Measurements from ENCODE around the gene RPP38. TPM values are rescaled to one million over a fixed set of nuclear protein-coding genes. Genes with fewer than 3 reads are reported as not detected.

Gene RPP38
- total RNA-seq, 1 experiment from 2014 or later, result 15.9 TPM

- H3K27me3 ChIP-seq (ENCODE audit: insufficient read depth, low read depth), result no peaks in the 10 kb centered on the region
- no peaks in the 10 kb centered on the region for H3F3A ChIP-seq (ENCODE audit: insufficient read depth, low read depth)
- intact Hi-C loops (cut with micrococcal nuclease; ENCODE audit: unreplicated experiment), result no loop called here
- H3K4me1 ChIP-seq (replicated peaks; ENCODE audit: insufficient read depth), result no peaks in the 10 kb centered on the region
- no peak overlapping the region for H2AFZ ChIP-seq
- no peaks in the 10 kb centered on the region for H3K36me3 ChIP-seq (ENCODE audit: low read depth)
- no peak overlapping the region for H3K4me2 ChIP-seq
- H3K27ac ChIP-seq, result no peak overlapping the region
- H3K4me3 ChIP-seq, result no peak overlapping the region
- H4K20me1 ChIP-seq (ENCODE audit: insufficient read depth), result no peaks in the 10 kb centered on the region
- no peaks in the 10 kb centered on the region for H3K9me2 ChIP-seq (ENCODE audit: insufficient read depth)
- DNase-seq, result peak in 1 of 2 experiments; percentile 46
- ChIA-PET CTCF (no interaction called here), POLR2A (ENCODE audit: unreplicated experiment) (no interaction called here)
- no peaks in the 10 kb centered on the region for H3K9me3 ChIP-seq (ENCODE audit: insufficient read depth, low read depth)
- TF ChIP-seq CTCF (conservative IDR thresholded peaks at IDR 0.05) (no peak), EZH2 (IDR thresholded peaks at IDR 0.05; ENCODE audit: low read depth) (no peak)
- BruUV-seq (replicated peaks), result no TSS peak
- no peaks in the 10 kb centered on the region for H3K79me2 ChIP-seq (ENCODE audit: low read depth)
Measured at GRCh38 chr10:15123749-15124184, 26.6 kb downstream of the RPP38 start.

GRCh38 chr10:15124190-15124589, 27.0 kb downstream of the RPP38 start:
- H4K20me1 ChIP-seq (ENCODE audit: insufficient read depth), result no peaks in the 10 kb centered on the region
- H3K4me1 ChIP-seq (replicated peaks; ENCODE audit: insufficient read depth), result no peaks in the 10 kb centered on the region
- H3K27me3 ChIP-seq (ENCODE audit: insufficient read depth, low read depth), result no peaks in the 10 kb centered on the region
- CTCF ChIA-PET, result no interaction called here
- no peak overlapping the region for H3K4me2 ChIP-seq
- H3K9me3 ChIP-seq (ENCODE audit: insufficient read depth, low read depth), result no peaks in the 10 kb centered on the region
- no peak overlapping the region for H3K4me3 ChIP-seq
- no TSS peak for BruUV-seq (replicated peaks)
- H3K27ac ChIP-seq, result no peak overlapping the region
- POLR2A ChIA-PET (ENCODE audit: unreplicated experiment), result no interaction called here
- intact Hi-C loops (cut with micrococcal nuclease; ENCODE audit: unreplicated experiment), result no loop called here
- no peaks in the 10 kb centered on the region for H3K36me3 ChIP-seq (ENCODE audit: low read depth)
- H2AFZ ChIP-seq, result no peak overlapping the region
- H3K79me2 ChIP-seq (ENCODE audit: low read depth), result no peaks in the 10 kb centered on the region
- no peaks in the 10 kb centered on the region for H3F3A ChIP-seq (ENCODE audit: insufficient read depth, low read depth)
- no peaks in the 10 kb centered on the region for H3K9me2 ChIP-seq (ENCODE audit: insufficient read depth)
- no peak for DNase-seq
- no peak for TF ChIP-seq CTCF (conservative IDR thresholded peaks at IDR 0.05)
- no peak for TF ChIP-seq EZH2 (IDR thresholded peaks at IDR 0.05; ENCODE audit: low read depth)

- no peaks in the 10 kb centered on the region for H3K79me2 ChIP-seq (ENCODE audit: low read depth)
- H4K20me1 ChIP-seq (ENCODE audit: insufficient read depth), result no peaks in the 10 kb centered on the region
- TF ChIP-seq EZH2 (IDR thresholded peaks at IDR 0.05; ENCODE audit: low read depth) (no peak), CTCF (conservative IDR thresholded peaks at IDR 0.05) (no peak)
- DNase-seq, result no peak
- H3K4me2 ChIP-seq, result no peak overlapping the region
- ChIA-PET POLR2A (ENCODE audit: unreplicated experiment) (no interaction called here), CTCF (no interaction called here)
- intact Hi-C loops (cut with micrococcal nuclease; ENCODE audit: unreplicated experiment), result no loop called here
- H3K27me3 ChIP-seq (ENCODE audit: insufficient read depth, low read depth), result no peaks in the 10 kb centered on the region
- no peak overlapping the region for H3K4me3 ChIP-seq
- H3K27ac ChIP-seq, result no peak overlapping the region
- no peak overlapping the region for H2AFZ ChIP-seq
- H3K9me3 ChIP-seq (ENCODE audit: insufficient read depth, low read depth), result no peaks in the 10 kb centered on the region
- H3F3A ChIP-seq (ENCODE audit: insufficient read depth, low read depth), result no peaks in the 10 kb centered on the region
- H3K9me2 ChIP-seq (ENCODE audit: insufficient read depth), result no peaks in the 10 kb centered on the region
- H3K4me1 ChIP-seq (replicated peaks; ENCODE audit: insufficient read depth), result no peaks in the 10 kb centered on the region
- BruUV-seq (replicated peaks), result no TSS peak
- H3K36me3 ChIP-seq (ENCODE audit: low read depth), result no peaks in the 10 kb centered on the region
Measured at GRCh38 chr10:15124908-15125307, 27.8 kb downstream of the RPP38 start.

Data from PC-9 (cell line).